GM23248 (cell line): ENCODE data around the gene STKLD1. TPM values are rescaled to one million over a fixed set of nuclear protein-coding genes. Genes with fewer than 3 reads are reported as not detected.

Experiments
- DNase-seq: peaks from one replicate; pipeline ENCODE4 v3.0.0-alpha.2; 2015
- H2AFZ ChIP-seq: fragments of 200-600 bp; sonication (generic); 2 replicates; pipeline ENCODE4 v1.6.1; 2016; ENCODE audit warnings: antibody characterized with exemption
- H3F3A ChIP-seq: fragments of 200-600 bp; sonication (generic); 2 replicates; pipeline ENCODE4 v1.6.1; 2016; ENCODE audit warnings: mild to moderate bottlenecking, antibody characterized with exemption, mixed run types; ENCODE audit not compliant: insufficient read depth
- H3K27ac ChIP-seq: fragments of 200-600 bp; sonication (generic); 2 replicates; pipeline ENCODE4 v1.5.1; 2016; ENCODE audit warnings: mild to moderate bottlenecking
- H3K27me3 ChIP-seq: fragments of 200-600 bp; sonication (generic); replicated peaks from 2 replicates; pipeline ENCODE4 v1.6.1; 2016; ENCODE audit warnings: mild to moderate bottlenecking; ENCODE audit not compliant: insufficient read depth
- H3K36me3 ChIP-seq: fragments of 200-600 bp; sonication (generic); 2 replicates; pipeline ENCODE4 v1.6.1; 2016; ENCODE audit warnings: low read depth, mild to moderate bottlenecking
- H3K4me1 ChIP-seq: fragments of 200-600 bp; sonication (generic); 2 replicates; pipeline ENCODE4 v1.6.1; 2016; ENCODE audit warnings: mild to moderate bottlenecking; ENCODE audit not compliant: insufficient read depth
- H3K4me2 ChIP-seq: fragments of 200-600 bp; sonication (generic); one replicate; pipeline ENCODE4 v1.6.1; 2016; ENCODE audit warnings: mild to moderate bottlenecking; ENCODE audit not compliant: unreplicated experiment
- H3K4me3 ChIP-seq: fragments of 200-600 bp; sonication (generic); 2 replicates; pipeline ENCODE4 v1.5.1; 2016; ENCODE audit warnings: mild to moderate bottlenecking
- H3K79me2 ChIP-seq: fragments of 200-600 bp; sonication (generic); 2 replicates; pipeline ENCODE4 v1.6.1; 2016; ENCODE audit warnings: mild to moderate bottlenecking; ENCODE audit not compliant: insufficient read depth
- H3K9ac ChIP-seq: fragments of 200-600 bp; sonication (generic); 2 replicates; pipeline ENCODE4 v1.6.1; 2016; ENCODE audit warnings: mild to moderate bottlenecking
- H3K9me2 ChIP-seq: fragments of 200-600 bp; sonication (generic); 2 replicates; pipeline ENCODE4 v1.6.1; 2016; ENCODE audit warnings: mixed run types, mild to moderate bottlenecking, moderate library complexity; ENCODE audit not compliant: insufficient read depth
- H3K9me3 ChIP-seq: fragments of 200-600 bp; sonication (generic); one replicate; pipeline ENCODE4 v1.6.1; 2017; ENCODE audit warnings: low read depth
- H4K20me1 ChIP-seq: fragments of 200-600 bp; sonication (generic); 2 replicates; pipeline ENCODE4 v1.6.0; 2016; ENCODE audit not compliant: insufficient read depth
- EZH2 ChIP-seq: fragments of 200-600 bp; sonication (generic); IDR thresholded peaks from 2 replicates; pipeline ENCODE4 v1.6.1; 2018; ENCODE audit warnings: antibody characterized with exemption, mild to moderate bottlenecking; ENCODE audit not compliant: insufficient read depth, poor library complexity, severe bottlenecking
- EZH2phosphoT487 ChIP-seq: fragments of 200-600 bp; sonication (generic); IDR thresholded peaks from 2 replicates; pipeline ENCODE4 v1.6.1; 2018; ENCODE audit warnings: antibody characterized with exemption, moderate library complexity, mild to moderate bottlenecking, low read depth; ENCODE audit not compliant: insufficient read depth
- WGBS, 2 experiments: methylation state at CpG; one replicate each; pipeline ENCODE4 v1.1.6; 2015 to 2017; ENCODE audit warnings: low lambda C conversion rate in 2 of 2, low coverage in 1 of 2; ENCODE audit errors: missing lambda C conversion rate in 2 of 2; 5-methylcytosine and 5-hydroxymethylcytosine counted together
- in situ Hi-C: fragments of 300-500 bp; cut with MboI; formaldehyde crosslinking; loops from 2 replicates; pipeline ENCODE4 v1.15.0; 2020
- polyA plus RNA-seq: library from polyadenylated mRNA; unstranded; fragments of >200 nt; fragmentation: Nextera tagmentation; extraction: Ambion mirVana; gene quantifications from 2 replicates; pipeline ENCODE4 v1.2.1, GENCODE V29; 2016
- total RNA-seq: library from RNA; depleted of rRNA; stranded (reverse); fragments of >200 nt; shearing (Covaris generic); gene quantifications from 2 replicates; pipeline ENCODE4 v1.2.3, GENCODE V29; 2014

STKLD1 gene
- total and polyA plus RNA-seq, 2 experiments from 2014 or later: 0.32 to 0.38 TPM

DNA sequence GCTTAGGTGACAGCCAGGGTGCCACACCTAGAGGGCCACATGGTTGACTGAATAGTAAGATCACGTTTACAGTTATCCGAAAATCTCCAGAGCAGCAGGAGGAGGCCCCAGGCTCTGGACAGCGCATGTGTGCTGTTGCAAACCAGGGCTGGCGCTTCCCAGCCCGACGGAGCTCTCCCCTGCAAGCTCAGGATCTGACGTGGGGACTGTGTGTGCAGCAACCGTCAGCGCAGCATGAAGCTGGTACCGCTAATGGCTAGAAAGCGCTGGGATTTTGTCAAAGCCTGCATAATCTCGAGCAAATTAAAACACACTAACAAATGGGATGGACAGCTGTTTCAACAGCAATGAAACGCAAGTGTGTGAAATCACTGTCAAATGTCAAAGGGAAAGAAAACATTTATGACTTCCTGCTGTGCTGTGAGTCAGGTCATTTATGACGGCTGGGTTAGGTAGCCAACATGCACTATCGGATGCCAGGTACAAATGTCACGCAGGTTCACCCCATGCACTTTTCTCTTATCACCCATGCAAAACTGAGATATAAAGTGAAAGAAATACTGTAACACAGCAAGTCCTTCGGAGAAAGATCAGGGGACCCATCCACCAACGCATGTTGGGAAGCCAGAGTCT is 7.8 kb upstream of the STKLD1 start:
- H3K4me2 ChIP-seq: no peak overlapping the region
- peak; percentile 40 for DNase-seq
- H3K27me3 ChIP-seq: no peaks in the 10 kb centered on the region
- H3K9me3 ChIP-seq: no peaks in the 10 kb centered on the region
- H3F3A ChIP-seq: peaks cover 32% of the 10 kb centered on the region
- peaks cover 100% of the 10 kb centered on the region for H3K79me2 ChIP-seq
- H3K27ac ChIP-seq: peak overlapping the region; percentile 0; the same call in 1 of the 2 replicates
- no peak overlapping the region for H2AFZ ChIP-seq
- peak overlapping the region; percentile 28; the same call in 1 of the 2 replicates for H3K9ac ChIP-seq
- no peak for TF ChIP-seq EZH2
- no peak for TF ChIP-seq EZH2phosphoT487
- 54% methylated on average over 18 of the region's 18 CpGs for WGBS, 2 experiments
- peaks cover 44% of the 10 kb centered on the region for H3K36me3 ChIP-seq
- no peaks in the 10 kb centered on the region for H3K9me2 ChIP-seq
- peaks cover 72% of the 10 kb centered on the region for H4K20me1 ChIP-seq
- H3K4me3 ChIP-seq: no peak overlapping the region
- in situ Hi-C loops: no loop called here
- peaks cover 47% of the 10 kb centered on the region for H3K4me1 ChIP-seq

DNA sequence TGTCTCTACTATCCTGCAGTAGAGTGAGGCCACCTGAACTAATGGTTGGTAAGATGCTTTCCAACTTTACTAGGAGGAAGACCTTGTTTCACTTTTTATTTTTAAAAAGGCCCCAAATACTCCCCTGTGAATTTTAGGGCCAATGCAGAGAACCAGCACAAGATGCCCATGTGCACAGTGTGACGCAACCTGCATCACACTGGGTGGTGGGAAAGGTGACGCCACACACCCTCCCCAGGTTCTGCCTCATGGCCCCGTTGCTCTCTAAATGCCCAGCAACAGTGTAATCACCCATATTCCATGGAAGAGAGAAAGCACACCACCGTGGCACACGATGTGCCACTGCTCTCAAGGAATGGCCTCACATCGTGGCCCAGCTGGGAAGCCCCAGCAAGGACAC is 6.7 kb upstream of the STKLD1 start:
- peaks cover 100% of the 10 kb centered on the region for H3K79me2 ChIP-seq
- peak overlapping the region; percentile 0; the same call in 1 of the 2 replicates for H3K27ac ChIP-seq
- no peaks in the 10 kb centered on the region for H3K9me2 ChIP-seq
- DNase-seq: no peak
- peaks cover 36% of the 10 kb centered on the region for H3F3A ChIP-seq
- no peaks in the 10 kb centered on the region for H3K9me3 ChIP-seq
- H2AFZ ChIP-seq: no peak overlapping the region
- H3K9ac ChIP-seq: peak overlapping the region; percentile 28
- peaks cover 56% of the 10 kb centered on the region for H3K4me1 ChIP-seq
- peaks cover 33% of the 10 kb centered on the region for H3K36me3 ChIP-seq
- no peak overlapping the region for H3K4me3 ChIP-seq
- in situ Hi-C loops: no loop called here
- H3K27me3 ChIP-seq: no peaks in the 10 kb centered on the region
- H4K20me1 ChIP-seq: peaks cover 72% of the 10 kb centered on the region
- TF ChIP-seq EZH2 (no peak), EZH2phosphoT487 (no peak)
- 69 to 71% methylated on average over 6 of the region's 6 CpGs for WGBS, 2 experiments
- no peak overlapping the region for H3K4me2 ChIP-seq

DNA sequence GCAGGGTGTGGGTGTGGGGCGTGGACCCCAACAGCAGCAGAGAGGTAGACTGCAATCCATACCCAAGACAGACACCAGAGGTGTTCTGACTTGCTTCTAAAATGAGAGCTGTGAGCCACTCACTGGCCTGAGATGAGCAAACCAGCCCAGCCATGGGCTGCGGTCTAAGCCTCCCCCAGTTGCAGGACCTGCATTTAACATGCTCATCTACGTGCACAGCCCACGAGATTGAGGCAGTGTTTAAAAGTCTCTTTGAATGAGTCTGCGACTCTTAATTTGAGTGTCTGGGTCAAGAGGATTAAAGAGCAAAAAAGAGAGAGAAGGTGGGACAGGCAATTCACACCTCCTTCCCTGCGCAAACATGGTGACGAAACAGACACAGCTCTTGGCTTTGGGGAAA is 6.2 kb upstream of the STKLD1 start:
- no peak for TF ChIP-seq EZH2
- H3K79me2 ChIP-seq: peaks cover 100% of the 10 kb centered on the region
- H3K9me3 ChIP-seq: no peaks in the 10 kb centered on the region
- no peak overlapping the region for H3K4me3 ChIP-seq
- H3K9ac ChIP-seq: no peak overlapping the region
- 81 to 85% methylated on average over 7 of the region's 7 CpGs for WGBS, 2 experiments
- H2AFZ ChIP-seq: no peak overlapping the region
- peaks cover 72% of the 10 kb centered on the region for H4K20me1 ChIP-seq
- no peak overlapping the region for H3K4me2 ChIP-seq
- H3F3A ChIP-seq: peaks cover 42% of the 10 kb centered on the region
- H3K27ac ChIP-seq: peak overlapping the region; percentile 0; the same call in 1 of the 2 replicates
- in situ Hi-C loops: no loop called here
- DNase-seq: no peak
- peaks cover 33% of the 10 kb centered on the region for H3K36me3 ChIP-seq
- no peaks in the 10 kb centered on the region for H3K27me3 ChIP-seq
- H3K9me2 ChIP-seq: no peaks in the 10 kb centered on the region
- peaks cover 56% of the 10 kb centered on the region for H3K4me1 ChIP-seq

DNA sequence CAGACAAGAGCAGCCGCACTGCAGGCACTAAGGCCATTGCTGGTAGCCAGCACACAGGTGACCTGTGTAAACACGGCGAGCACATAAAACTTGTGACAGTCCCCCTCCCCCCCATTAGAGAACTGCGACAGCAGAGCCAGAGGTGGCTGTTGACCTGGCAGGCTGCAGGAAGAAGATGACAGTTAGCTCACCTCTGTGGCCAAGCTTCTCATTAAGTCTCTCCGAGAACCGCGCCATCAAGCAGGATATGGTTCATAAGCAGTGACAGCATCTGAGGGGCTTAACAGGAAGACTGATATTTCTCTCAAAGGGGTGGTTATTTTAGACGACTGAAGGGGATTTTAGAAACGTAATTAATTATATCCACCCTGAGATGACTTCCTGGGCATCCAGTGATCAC is 5.5 kb upstream of the STKLD1 start:
- no peak overlapping the region for H3K4me3 ChIP-seq
- H3K27me3 ChIP-seq: no peaks in the 10 kb centered on the region
- H3K4me1 ChIP-seq: peaks cover 56% of the 10 kb centered on the region
- no peak overlapping the region for H3K27ac ChIP-seq
- H3K79me2 ChIP-seq: peaks cover 100% of the 10 kb centered on the region
- TF ChIP-seq EZH2phosphoT487 (no peak), EZH2 (no peak)
- H3K9ac ChIP-seq: no peak overlapping the region
- no peaks in the 10 kb centered on the region for H3K9me2 ChIP-seq
- H3F3A ChIP-seq: peaks cover 40% of the 10 kb centered on the region
- peaks cover 70% of the 10 kb centered on the region for H4K20me1 ChIP-seq
- no peak overlapping the region for H3K4me2 ChIP-seq
- H3K36me3 ChIP-seq: peaks cover 28% of the 10 kb centered on the region
- H2AFZ ChIP-seq: no peak overlapping the region
- no peak for DNase-seq
- H3K9me3 ChIP-seq: no peaks in the 10 kb centered on the region
- in situ Hi-C loops: no loop called here
- 64% methylated on average over 9 of the region's 9 CpGs for WGBS, 2 experiments
